ENCODE measurements around the gene KLK7.

DNA sequence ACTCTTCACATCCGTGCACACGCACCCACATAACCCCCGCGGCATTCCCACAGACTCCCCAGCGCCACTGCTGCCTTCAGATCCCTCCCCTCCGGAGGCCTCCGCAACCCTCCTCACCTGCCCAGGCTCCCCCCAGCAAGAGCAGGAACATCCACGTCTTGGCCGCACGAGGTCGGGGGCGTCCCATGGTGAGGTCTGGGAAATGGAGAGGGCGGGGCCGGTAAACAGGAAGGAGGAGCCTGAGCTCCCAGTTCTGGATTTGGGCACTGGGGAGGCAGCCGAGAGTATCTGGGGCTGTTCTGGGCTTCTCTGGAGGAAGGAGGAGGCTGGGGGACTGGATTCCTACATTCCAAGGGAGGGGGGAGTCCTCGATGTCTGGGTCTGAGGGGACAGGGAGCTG lies 17.3 kb upstream of the KLK7 start:
- TF ChIP-seq POLR2A (IDR thresholded peaks at IDR 0.05; ENCODE audit: low read depth, low read length) (no peak), POLR2AphosphoS5 (IDR thresholded peaks at IDR 0.05; ENCODE audit: low read depth, low read length) (no peak)

Data from GM12892 (cell line).